GM12878 (cell line): ENCODE results near the gene AOPEP. TPM values are rescaled to one million over a fixed set of nuclear protein-coding genes. Genes with fewer than 3 reads are reported as not detected.

Experiments used
- ATAC-seq: fragments of 200-7000 bp; cut with Tn5 transposase; 3 replicates; pipeline ENCODE4 v1.9.1; 2020; ENCODE audit warnings: mild to moderate bottlenecking, moderate library complexity
- BruUV-seq: library from RNA; stranded (reverse); fragments of 400-500 nt; replicated peaks from 2 replicates; lab custom pipeline; 2021; lab: Mats Ljungman, UMichigan
- CTCF ChIA-PET: fragments of 300-600 bp; sonication (Branson Sonifier 250); formaldehyde crosslinking; extraction: SDS; loops from one replicate; lab custom pipeline; 2021; ENCODE audit warnings: inconsistent platforms; lab: Yijun Ruan, JAX
- POLR2A ChIA-PET: fragments of 350-600 bp; formaldehyde crosslinking; extraction: SDS; loops from one replicate; lab custom pipeline; 2021; ENCODE audit warnings: inconsistent platforms; lab: Charles Lee
- RAD21 ChIA-PET: fragments of 300-600 bp; sonication (Branson Sonifier 250); formaldehyde crosslinking; loops from one replicate; lab custom pipeline; 2023; ENCODE audit warnings: antibody characterized with exemption; ENCODE audit not compliant: unreplicated experiment; lab: Charles Lee
- SMC1A ChIA-PET: fragments of 300-600 bp; sonication (Branson Sonifier 250); formaldehyde crosslinking; loops from one replicate; lab custom pipeline; 2023; ENCODE audit not compliant: unreplicated experiment, uncharacterized antibody; lab: Charles Lee
- DNase-seq: peaks from one replicate; pipeline ENCODE4 v3.0.0-alpha.2; 2011; ENCODE audit warnings: low read depth, low spot score
- FAIRE-seq: peaks from 3 replicates; lab custom pipeline; 2011; peaks lifted over from hg19 to GRCh38; lab: Jason Lieb, UNC
- H2AFZ ChIP-seq: 2 replicates; pipeline ENCODE4 v1.6.0; 2011; ENCODE audit warnings: low read depth, low read length, control low read depth; ENCODE audit not compliant: control insufficient read depth
- H3K27ac ChIP-seq: 2 replicates; pipeline ENCODE4 v1.5.1; 2011; ENCODE audit warnings: control low read depth; ENCODE audit not compliant: control insufficient read depth, insufficient read depth
- H3K27me3 ChIP-seq, 2 experiments: replicated peaks in 1 of 2; 2 replicates each; pipeline versions ENCODE4 v1.6.0 to v1.6.1; 2011; ENCODE audit warnings: low read length in 1 of 2; ENCODE audit not compliant: control insufficient read depth in 2 of 2, insufficient read depth in 2 of 2
- H3K36me3 ChIP-seq, 2 experiments: 2 replicates each; pipeline ENCODE4 v1.5.1; 2011; ENCODE audit warnings: low read length in 1 of 2; ENCODE audit not compliant: control insufficient read depth in 2 of 2, insufficient read depth in 2 of 2
- H3K4me1 ChIP-seq: 2 replicates; pipeline ENCODE4 v1.6.1; 2011; ENCODE audit warnings: mild to moderate bottlenecking, low read length, moderate library complexity, mixed read lengths; ENCODE audit not compliant: control insufficient read depth, insufficient read depth
- H3K4me2 ChIP-seq: 2 replicates; pipeline ENCODE4 v1.6.0; 2011; ENCODE audit warnings: control low read depth; ENCODE audit not compliant: control insufficient read depth, insufficient read depth
- H3K4me3 ChIP-seq: fragments of 200-600 bp; sonication (generic); 2 replicates; pipeline ENCODE4 v1.5.1; 2016
- H3K79me2 ChIP-seq: 2 replicates; pipeline ENCODE4 v1.6.0; 2011; ENCODE audit warnings: low read length; ENCODE audit not compliant: control insufficient read depth, insufficient read depth
- H3K9ac ChIP-seq: 2 replicates; pipeline ENCODE4 v1.8.0; 2011; ENCODE audit warnings: low read length, control low read depth, mixed read lengths; ENCODE audit not compliant: control insufficient read depth, insufficient read depth
- H3K9me3 ChIP-seq: replicated peaks from 3 replicates; pipeline ENCODE4 v1.5.1; 2011; ENCODE audit warnings: mild to moderate bottlenecking, low read length; ENCODE audit not compliant: control insufficient read depth, insufficient read depth
- H4K20me1 ChIP-seq: 2 replicates; pipeline ENCODE4 v1.6.0; 2011; ENCODE audit not compliant: control insufficient read depth, insufficient read depth
- ATF2 ChIP-seq: IDR thresholded peaks from 2 replicates; pipeline ENCODE4 v1.6.1; 2012; ENCODE audit warnings: low read length, inconsistent platforms
- BRCA1 ChIP-seq: IDR thresholded peaks from 2 replicates; pipeline ENCODE4 v1.6.1; 2011; ENCODE audit warnings: low read depth, low read length, improper control_type of control experiment
- CUX1 ChIP-seq: IDR thresholded peaks from 2 replicates; pipeline ENCODE4 v1.6.1; 2012; ENCODE audit warnings: improper control_type of control experiment, low read depth, low read length; ENCODE audit not compliant: insufficient replicate concordance
- DPF2 ChIP-seq: fragments of 450-650 bp; IDR thresholded peaks from 2 replicates; pipeline ENCODE4 v1.6.1; 2017; ENCODE audit warnings: mild to moderate bottlenecking
- REST ChIP-seq: IDR thresholded peaks from 2 replicates; pipeline ENCODE4 v1.6.1; 2012; ENCODE audit warnings: mild to moderate bottlenecking, low read depth, low read length
- USF2 ChIP-seq: IDR thresholded peaks from 2 replicates; pipeline ENCODE4 v1.6.1; 2011; ENCODE audit warnings: low read depth, low read length, improper control_type of control experiment, borderline replicate concordance
- ZNF622 ChIP-seq: fragments of 450-650 bp; IDR thresholded peaks from 2 replicates; pipeline ENCODE4 v1.6.1; 2017; ENCODE audit warnings: mild to moderate bottlenecking, inconsistent platforms
- WGBS: methylation state at CpG from one replicate; pipeline ENCODE4 v1.1.6; 2016; ENCODE audit warnings: low lambda C conversion rate; ENCODE audit not compliant: insufficient replicate concordance, insufficient coverage; ENCODE audit errors: missing lambda C conversion rate; 5-methylcytosine and 5-hydroxymethylcytosine counted together
- in situ Hi-C: fragments of 300-500 bp; cut with MboI; formaldehyde crosslinking; loops from 9 replicates; pipeline ENCODE4 v1.14.3; 2018; ENCODE audit warnings: mixed read lengths
- intact Hi-C: fragments of 100-400 bp; cut with micrococcal nuclease; formaldehyde crosslinking; loops from one replicate; pipeline ENCODE4 v1.14.2; 2022; ENCODE audit not compliant: unreplicated experiment
- polyA plus RNA-seq, 11 experiments: library from polyadenylated mRNA; depleted of rRNA in 4 of 11; unstranded in 6 of 11; stranded (reverse) in 5 of 11; fragments of >200 nt; fragmentation: Nextera tagmentation in 4 of 11; fragmentation: Illumina TruSeq in 1 of 11; extraction: Ambion mirVana in 4 of 11; extraction: Trizol in 1 of 11; gene quantifications; 1 replicate in 1 of 11; 2 replicates in 10 of 11; pipeline versions ENCODE4 v1.2.1 to v1.2.3, GENCODE V29; 2011 to 2016; ENCODE audit warnings: inconsistent platforms in 2 of 11, missing spikeins in 2 of 11, low read depth in 1 of 11
- total RNA-seq, 4 experiments: library from RNA; depleted of rRNA in 3 of 4; stranded (reverse); fragments of >200 nt in 3 of 4; fragmentation: Illumina TruSeq in 1 of 4; extraction: Trizol in 1 of 4; gene quantifications; 2 replicates each; pipeline versions ENCODE4 v1.2.1 to v1.2.3, GENCODE V29; 2013 to 2021

Gene AOPEP
- total and polyA plus RNA-seq, 10 of the 15 experiments (the other 5 are each of a cell fraction or from before 2014, with no cell fraction given) = 2.3 to 16.9 (median 10.1) TPM

GRCh38 chr9:94703488-94704140, 22.9 kb upstream of the AOPEP start:
- intact Hi-C loops (no loop called here), in situ Hi-C loops (no loop called here)
- H3K36me3 ChIP-seq = no peaks in the 10 kb centered on the region
- FAIRE-seq = no peak
- RAD21 ChIA-PET = no interaction called here
- no peak overlapping the region for H2AFZ ChIP-seq
- POLR2A ChIA-PET = no interaction called here
- H3K9me3 ChIP-seq = no peaks in the 10 kb centered on the region
- H3K4me3 ChIP-seq = no peak overlapping the region
- H4K20me1 ChIP-seq = no peaks in the 10 kb centered on the region
- ATAC-seq = no peak
- H3K4me1 ChIP-seq = no peaks in the 10 kb centered on the region
- SMC1A ChIA-PET = interaction anchor here (0.6 kb wide), 1 partner anchor 44 kb away, joined by 3 read pairs; no protein-coding TSS in a partner anchor
- CTCF ChIA-PET = no interaction called here
- H3K79me2 ChIP-seq = no peaks in the 10 kb centered on the region
- 52% methylated on average over 4 of the region's 4 CpGs for WGBS
- H3K27ac ChIP-seq = no peak overlapping the region
- H3K4me2 ChIP-seq = no peak overlapping the region
- H3K27me3 ChIP-seq = no peaks in the 10 kb centered on the region
- no TSS peak for BruUV-seq
- DNase-seq = no peak
- TF ChIP-seq DPF2 (no peak), REST (no peak), ATF2 (no peak), BRCA1 (no peak), USF2 (no peak), ZNF622 (no peak), CUX1 (no peak)
- H3K9ac ChIP-seq = no peak overlapping the region
